Ovary (tissue), 9 donors: ENCODE measurements around the gene VAV2. TPM values are rescaled to one million over a fixed set of nuclear protein-coding genes. Genes with fewer than 3 reads are reported as not detected.

Experiments used
- DNase-seq, 5 donors: peaks; one replicate each; pipeline ENCODE4 v3.0.0-alpha.2; 2019 to 2020
- H3K27ac ChIP-seq, 2 donors: fragments of 200-600 bp; one replicate each; pipeline versions ENCODE4 v1.5.1 to v1.8.0; 2019 to 2022
- H3K27me3 ChIP-seq: fragments of 200-600 bp; one replicate; pipeline ENCODE4 v1.8.0; 2022
- H3K36me3 ChIP-seq: fragments of 200-600 bp; sonication (generic); one replicate; pipeline ENCODE4 v1.5.1; 2019
- H3K4me1 ChIP-seq: one replicate; pipeline ENCODE4 v1.8.1; 2013; ENCODE audit warnings: mild to moderate bottlenecking, moderate library complexity; ENCODE audit not compliant: insufficient read depth
- H3K4me3 ChIP-seq: fragments of 200-600 bp; sonication (generic); one replicate; pipeline ENCODE4 v1.5.1; 2017
- H3K9me3 ChIP-seq, 2 donors: fragments of 200-600 bp in 1 of 2; sonication (generic) in 1 of 2; one replicate each; pipeline versions ENCODE4 v1.5.1 to v1.8.1; 2013 to 2019; ENCODE audit warnings: mild to moderate bottlenecking in 1 of 2, moderate library complexity in 1 of 2
- EP300 ChIP-seq: sonication (generic); formaldehyde crosslinking; IDR thresholded peaks from one replicate; pipeline ENCODE4 v1.6.1; 2017; ENCODE audit warnings: antibody characterized with exemption
- POLR2A ChIP-seq: fragments of 450-650 bp; IDR thresholded peaks from one replicate; pipeline ENCODE4 v1.6.1; 2017; ENCODE audit warnings: antibody characterized with exemption, mild to moderate bottlenecking, moderate library complexity
- WGBS, 3 donors: extraction: QIAGEN DNeasy Blood & Tissue Kit in 1 of 3; methylation state at CpG; one replicate each; pipeline versions ENCODE4 v1.1.5 to v1.1.7; 2013 to 2017; 5-methylcytosine and 5-hydroxymethylcytosine counted together
- intact Hi-C, 4 donors: fragments of 100-400 bp; cut with DNase I; formaldehyde crosslinking; loops; one replicate each; pipeline versions ENCODE4 v1.11.0 to v1.15.1; 2022 to 2023
- polyA plus RNA-seq, 2 donors: library from polyadenylated mRNA; stranded (reverse); fragments of 200-250 nt in 1 of 2; fragments of 350-450 nt in 1 of 2; fragmentation: Illumina TruSeq in 1 of 2; extraction: RNeasy Lipid Tissue Mini Kit (QIAGEN cat#74804) in 1 of 2; gene quantifications; one replicate each; pipeline ENCODE4 v1.2.3, GENCODE V29; 2013 to 2014
- total RNA-seq, 7 donors: library from RNA; depleted of rRNA in 2 of 7; stranded (reverse); fragments of >200 nt in 2 of 7; fragmentation: NEBNext Ultra II Directional in 3 of 7; extraction: Animal tissue kit (Norgen Biotek cat#: 25700) in 3 of 7; gene quantifications; one replicate each; pipeline versions ENCODE4 v1.1.0 to v1.2.4, GENCODE V29; 2016 to 2023
- TF ChIP-seq, protein P1 (sequence below), 3 donors: fragments of 450-650 bp in 2 of 3; fragments of 200-600 bp in 1 of 3; IDR thresholded peaks; one replicate each; pipeline versions ENCODE4 v1.5.1 to v1.8.0; 2016 to 2022; ENCODE audit warnings: antibody characterized with exemption in 3 of 3, mild to moderate bottlenecking in 1 of 3
- donor health status: DM: no; HTN: no; CAD: no; lungs with moderate emphysema.
- donor health status: DM: no; HTN: no; CAD: no.
- donor health status: Bipolar disorder and iron deficiency.
- donor health status: DM: yes; HTN: yes; CAD: no.
- donor health status: DM: no; HTN: no; CAD: no.
- donor health status: DM: yes; HTN: yes; CAD: no.

VAV2 gene
- total and polyA plus RNA-seq, 9 donors = 3.7 to 14.1 (median 7.8) TPM

DNA sequence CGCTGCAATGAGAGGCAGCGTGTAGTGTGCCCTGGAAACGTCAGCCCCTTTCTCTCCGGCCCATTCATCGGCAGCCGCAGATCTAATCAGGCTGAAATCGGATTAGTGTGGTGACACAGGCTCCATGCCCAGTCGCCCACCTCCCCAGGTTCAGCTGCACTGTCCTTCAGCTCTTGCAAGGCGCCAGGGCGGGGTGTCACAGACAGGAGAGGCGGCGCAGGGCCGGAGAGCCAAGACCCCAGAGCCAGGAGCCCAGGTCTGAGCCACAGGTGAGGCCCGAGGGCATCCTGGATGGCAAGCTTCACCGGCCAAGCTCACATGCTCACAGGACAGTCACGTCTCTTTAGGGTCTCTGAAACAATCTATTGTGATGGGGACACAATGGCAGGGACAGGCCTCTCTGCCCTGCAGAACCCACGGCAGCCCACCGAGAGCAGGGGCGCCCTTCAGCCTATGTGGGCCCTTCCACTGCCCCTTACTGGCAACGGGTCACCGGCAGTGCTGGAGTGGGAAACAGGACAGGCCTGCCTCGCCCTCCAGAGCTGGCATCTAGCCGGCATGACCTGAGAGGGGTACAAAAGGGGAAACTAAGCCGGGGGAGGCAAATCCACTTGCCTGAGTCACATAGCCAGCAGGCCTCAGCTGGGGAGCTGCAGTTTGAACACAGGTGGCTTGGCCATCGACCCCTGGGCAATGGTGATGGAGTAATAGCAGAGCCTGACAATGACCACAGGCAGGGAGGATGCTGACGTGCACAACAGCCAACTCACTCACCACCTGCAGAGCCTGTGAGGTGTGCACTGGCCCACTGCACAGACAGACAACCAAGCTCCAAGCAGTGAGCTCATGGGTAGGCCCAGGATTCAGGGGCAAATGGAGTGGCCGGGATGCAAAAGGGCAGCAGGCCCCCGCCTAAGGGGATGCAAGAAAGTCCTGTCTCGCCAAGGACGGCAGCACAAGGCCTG, 48.1 kb downstream of the VAV2 start:
- H3K4me3 ChIP-seq = no peak overlapping the region
- peak in 2 of 5 donors; percentile 8 to 22 for DNase-seq
- TF ChIP-seq POLR2A (no peak), EP300 (no peak)
- TF ChIP-seq, protein P1, sequence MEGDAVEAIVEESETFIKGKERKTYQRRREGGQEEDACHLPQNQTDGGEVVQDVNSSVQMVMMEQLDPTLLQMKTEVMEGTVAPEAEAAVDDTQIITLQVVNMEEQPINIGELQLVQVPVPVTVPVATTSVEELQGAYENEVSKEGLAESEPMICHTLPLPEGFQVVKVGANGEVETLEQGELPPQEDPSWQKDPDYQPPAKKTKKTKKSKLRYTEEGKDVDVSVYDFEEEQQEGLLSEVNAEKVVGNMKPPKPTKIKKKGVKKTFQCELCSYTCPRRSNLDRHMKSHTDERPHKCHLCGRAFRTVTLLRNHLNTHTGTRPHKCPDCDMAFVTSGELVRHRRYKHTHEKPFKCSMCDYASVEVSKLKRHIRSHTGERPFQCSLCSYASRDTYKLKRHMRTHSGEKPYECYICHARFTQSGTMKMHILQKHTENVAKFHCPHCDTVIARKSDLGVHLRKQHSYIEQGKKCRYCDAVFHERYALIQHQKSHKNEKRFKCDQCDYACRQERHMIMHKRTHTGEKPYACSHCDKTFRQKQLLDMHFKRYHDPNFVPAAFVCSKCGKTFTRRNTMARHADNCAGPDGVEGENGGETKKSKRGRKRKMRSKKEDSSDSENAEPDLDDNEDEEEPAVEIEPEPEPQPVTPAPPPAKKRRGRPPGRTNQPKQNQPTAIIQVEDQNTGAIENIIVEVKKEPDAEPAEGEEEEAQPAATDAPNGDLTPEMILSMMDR (IDR thresholded peaks at IDR 0.05) = no peak
- intact Hi-C loops = no loop called here
- H3K36me3 ChIP-seq = no peaks in the 10 kb centered on the region
- no peaks in the 10 kb centered on the region for H3K4me1 ChIP-seq
- no peaks in the 10 kb centered on the region for H3K9me3 ChIP-seq
- H3K27ac ChIP-seq = no peak overlapping the region
- WGBS, 3 donors = 86 to 94% (median 93%) methylated on average over 29 to 30 of the region's 30 CpGs
- H3K27me3 ChIP-seq = no peaks in the 10 kb centered on the region

DNA sequence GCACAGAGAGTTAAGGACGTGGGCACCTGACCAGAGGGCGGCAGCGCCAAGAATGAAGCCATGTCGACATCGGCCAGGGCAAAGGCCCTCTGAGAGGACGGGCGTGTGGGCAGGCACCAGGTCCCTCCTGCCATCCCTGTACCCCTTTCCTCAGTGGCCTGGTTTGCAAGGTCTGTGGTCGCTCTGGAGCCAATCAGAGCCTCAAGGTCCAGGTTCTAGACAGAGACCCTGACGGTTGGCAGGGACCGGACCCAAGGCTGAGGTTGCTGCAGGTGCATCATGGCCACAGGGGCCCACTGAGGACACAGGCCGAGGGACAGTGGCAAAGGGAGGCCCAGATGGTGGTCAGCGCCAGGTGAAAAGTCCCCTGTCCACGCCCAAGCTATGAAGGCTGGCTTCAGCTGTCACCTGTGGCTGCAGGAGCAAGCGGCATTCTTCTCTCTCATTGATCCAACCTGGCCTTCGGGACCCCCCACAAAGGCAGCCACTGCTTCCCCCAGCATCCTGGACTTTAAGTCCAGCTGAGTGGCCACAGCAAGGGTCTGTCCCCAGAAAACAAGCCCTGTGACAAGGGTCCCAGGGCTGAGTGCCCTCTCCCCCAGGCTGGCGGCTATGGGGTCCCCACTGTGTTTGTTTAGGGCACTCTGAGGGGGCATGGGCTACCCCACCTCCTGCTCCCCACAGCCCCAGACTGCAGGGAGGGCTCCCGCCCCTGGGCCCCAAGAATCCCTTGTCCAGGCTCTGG, 48.9 kb downstream of the VAV2 start:
- Histone ChIP-seq H3K4me1 (no peaks in the 10 kb centered on the region), H3K27ac (no peak overlapping the region), H3K27me3 (no peaks in the 10 kb centered on the region), H3K36me3 (no peaks in the 10 kb centered on the region), H3K9me3 (no peaks in the 10 kb centered on the region), H3K4me3 (no peak overlapping the region)
- 91 to 97% (median 96%) methylated on average over 17 of the region's 17 CpGs for WGBS, 3 donors
- intact Hi-C loops = no loop called here
- DNase-seq = peak in 2 of 5 donors; percentile 12 to 15
- TF ChIP-seq EP300 (no peak), POLR2A (no peak)
- TF ChIP-seq, protein P1 (IDR thresholded peaks at IDR 0.05) = no peak

GRCh38 chr9:133942206-133942975, 49.7 kb downstream of the VAV2 start:
- H3K27me3 ChIP-seq = no peaks in the 10 kb centered on the region
- no peaks in the 10 kb centered on the region for H3K9me3 ChIP-seq
- no peak overlapping the region for H3K27ac ChIP-seq
- H3K4me1 ChIP-seq = no peaks in the 10 kb centered on the region
- TF ChIP-seq EP300 (no peak), POLR2A (no peak)
- TF ChIP-seq, protein P1 (IDR thresholded peaks at IDR 0.05) = no peak
- DNase-seq = peak in 1 of 5 donors; percentile 5
- WGBS, 3 donors = 92 to 94% (median 93%) methylated on average over 27 of the region's 27 CpGs
- H3K36me3 ChIP-seq = no peaks in the 10 kb centered on the region
- H3K4me3 ChIP-seq = no peak overlapping the region
- intact Hi-C loops = no loop called here

- TF ChIP-seq, protein P1 (IDR thresholded peaks at IDR 0.05) = no peak
- TF ChIP-seq POLR2A (no peak), EP300 (no peak)
- no peak for DNase-seq
- H3K27me3 ChIP-seq = no peaks in the 10 kb centered on the region
- H3K4me3 ChIP-seq = no peak overlapping the region
- H3K36me3 ChIP-seq = no peaks in the 10 kb centered on the region
- WGBS, 3 donors = 93 to 96% (median 95%) methylated on average over 9 to 12 of the region's 12 CpGs
- intact Hi-C loops = no loop called here
- H3K27ac ChIP-seq = no peak overlapping the region
- no peaks in the 10 kb centered on the region for H3K9me3 ChIP-seq
- H3K4me1 ChIP-seq = peaks cover 4% of the 10 kb centered on the region
Measured at GRCh38 chr9:133939845-133940244, 52.3 kb downstream of the VAV2 start.
